DMS53 (cell line): ENCODE measurements around the gene RAC2.

Source experiments
- DNase-seq: peaks from one replicate; lab custom pipeline; 2025; lab: John Stamatoyannopoulos, UW

RAC2 gene

DNA sequence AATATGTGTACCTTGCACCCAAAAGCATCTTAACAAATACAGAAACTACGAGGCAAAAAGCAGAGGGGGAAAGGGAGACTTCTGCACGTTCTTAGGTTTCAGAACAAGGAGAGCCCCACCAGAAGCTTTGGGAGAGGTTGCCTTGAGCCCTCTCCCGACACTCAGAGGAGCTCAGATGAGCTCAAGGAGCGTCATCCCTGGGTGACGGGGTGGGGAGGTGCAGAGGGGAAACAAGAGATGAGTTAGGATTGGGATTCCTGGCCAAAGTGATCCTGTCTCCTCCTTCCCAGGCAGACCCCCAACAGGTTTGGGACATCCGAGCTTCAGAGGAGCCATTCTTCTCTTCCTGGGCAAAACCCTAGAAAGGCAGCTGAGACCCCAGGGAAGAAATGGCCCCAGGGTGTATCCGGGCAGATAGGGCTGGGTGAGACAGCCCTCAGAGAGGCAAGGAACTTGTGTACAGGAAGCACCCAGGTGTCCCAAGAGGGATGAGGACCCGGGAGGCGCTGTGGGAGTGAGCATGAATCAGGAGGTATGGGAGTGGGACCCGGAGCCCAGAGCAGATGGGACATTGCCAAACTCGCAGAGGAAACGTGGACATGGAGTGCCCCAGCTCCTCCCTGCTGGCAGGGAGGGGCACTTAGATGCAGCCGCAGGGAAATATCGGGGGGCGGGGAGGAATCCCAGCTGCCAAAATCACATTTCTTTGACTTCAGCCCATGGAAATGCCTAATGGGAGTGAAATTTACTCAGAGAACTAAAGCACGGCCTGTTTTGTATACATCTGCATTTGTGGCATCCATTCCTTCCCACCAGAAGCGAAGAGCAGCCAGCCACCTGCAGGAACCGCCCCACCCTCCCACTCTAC, 68.4 kb downstream of the RAC2 start:
- DNase-seq: no peak
